Upper lobe of right lung (tissue), 1 donor: Measurements from ENCODE around the gene EIF2S2. TPM values are rescaled to one million over a fixed set of nuclear protein-coding genes. Genes with fewer than 3 reads are reported as not detected.

Experiments used
- ATAC-seq: fragments of 200-7000 bp; cut with Tn5 transposase; one replicate; pipeline ENCODE4 v1.9.1; 2020; ENCODE audit warnings: mild to moderate bottlenecking, moderate library complexity
- DNase-seq: peaks from one replicate; pipeline ENCODE4 v3.0.0-alpha.2; 2020
- H3K27ac ChIP-seq: fragments of 200-600 bp; one replicate; pipeline ENCODE4 v1.8.0; 2022
- H3K27me3 ChIP-seq: fragments of 200-600 bp; one replicate; pipeline ENCODE4 v1.8.0; 2022; ENCODE audit warnings: mild to moderate bottlenecking
- H3K36me3 ChIP-seq: fragments of 200-600 bp; one replicate; pipeline ENCODE4 v1.8.0; 2022
- H3K4me1 ChIP-seq: fragments of 200-600 bp; one replicate; pipeline ENCODE4 v1.8.0; 2022
- H3K4me3 ChIP-seq: fragments of 200-600 bp; one replicate; pipeline ENCODE4 v1.8.0; 2022; ENCODE audit warnings: mild to moderate bottlenecking
- H3K9me3 ChIP-seq: fragments of 200-600 bp; one replicate; pipeline ENCODE4 v1.8.0; 2022
- intact Hi-C: fragments of 100-400 bp; cut with DNase I; formaldehyde crosslinking; loops from one replicate; pipeline ENCODE4 v1.11.0; 2022
- total RNA-seq: library from RNA; stranded (reverse); fragmentation: NEBNext Ultra II Directional; extraction: Animal tissue kit (Norgen Biotek cat#: 25700); gene quantifications from one replicate; pipeline ENCODE4 v1.2.1, GENCODE V29; 2021
- TF ChIP-seq, protein P1 (sequence below): fragments of 200-600 bp; IDR thresholded peaks from one replicate; pipeline ENCODE4 v1.8.0; 2022; ENCODE audit warnings: antibody characterized with exemption
- donor health status: DM: no; HTN: yes; CAD: no; lungs with severe emphysema.

Gene EIF2S2
- total RNA-seq, 1 donor from 2014 or later = 54.4 TPM

DNA sequence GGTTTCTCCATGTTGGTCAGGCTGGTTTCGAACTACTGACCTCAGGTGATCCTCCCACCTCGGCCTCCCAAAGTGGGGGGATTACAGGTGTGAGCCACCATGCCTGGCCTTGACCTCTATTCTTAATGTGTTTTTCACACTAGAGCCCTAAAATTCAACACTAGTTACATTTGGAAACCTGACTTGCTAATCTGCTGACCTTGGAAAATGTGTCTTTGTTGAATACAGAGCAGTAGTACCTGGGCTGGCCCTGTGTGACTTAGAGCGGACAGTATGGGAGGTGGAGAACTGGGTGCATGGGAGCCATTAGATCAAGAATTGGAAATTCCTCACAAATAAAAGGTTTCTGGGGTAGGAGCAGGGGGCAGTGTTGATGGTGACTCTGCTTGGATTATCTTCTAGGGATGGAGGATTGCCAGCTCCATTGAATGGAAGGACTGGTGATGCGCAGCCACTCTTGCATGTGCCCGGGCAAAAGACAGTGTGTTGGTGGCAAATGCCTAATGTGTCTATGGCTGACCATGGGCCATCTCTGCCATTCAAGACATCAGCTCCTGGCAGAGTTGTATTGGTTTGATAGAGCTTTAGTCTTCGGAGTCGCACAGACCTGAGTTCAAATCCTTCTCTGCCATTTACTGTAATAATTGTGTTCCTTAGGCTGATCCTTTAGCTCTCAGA is 64.9 kb downstream of the EIF2S2 start:
- Histone ChIP-seq H3K9me3 (no peaks in the 10 kb centered on the region), H3K4me1 (peaks cover 73% of the 10 kb centered on the region), H3K4me3 (no peak overlapping the region), H3K27ac (no peak overlapping the region), H3K36me3 (no peaks in the 10 kb centered on the region), H3K27me3 (no peaks in the 10 kb centered on the region)
- ATAC-seq (no peak), DNase-seq (no peak)
- intact Hi-C loops = no loop called here
- TF ChIP-seq, protein P1, sequence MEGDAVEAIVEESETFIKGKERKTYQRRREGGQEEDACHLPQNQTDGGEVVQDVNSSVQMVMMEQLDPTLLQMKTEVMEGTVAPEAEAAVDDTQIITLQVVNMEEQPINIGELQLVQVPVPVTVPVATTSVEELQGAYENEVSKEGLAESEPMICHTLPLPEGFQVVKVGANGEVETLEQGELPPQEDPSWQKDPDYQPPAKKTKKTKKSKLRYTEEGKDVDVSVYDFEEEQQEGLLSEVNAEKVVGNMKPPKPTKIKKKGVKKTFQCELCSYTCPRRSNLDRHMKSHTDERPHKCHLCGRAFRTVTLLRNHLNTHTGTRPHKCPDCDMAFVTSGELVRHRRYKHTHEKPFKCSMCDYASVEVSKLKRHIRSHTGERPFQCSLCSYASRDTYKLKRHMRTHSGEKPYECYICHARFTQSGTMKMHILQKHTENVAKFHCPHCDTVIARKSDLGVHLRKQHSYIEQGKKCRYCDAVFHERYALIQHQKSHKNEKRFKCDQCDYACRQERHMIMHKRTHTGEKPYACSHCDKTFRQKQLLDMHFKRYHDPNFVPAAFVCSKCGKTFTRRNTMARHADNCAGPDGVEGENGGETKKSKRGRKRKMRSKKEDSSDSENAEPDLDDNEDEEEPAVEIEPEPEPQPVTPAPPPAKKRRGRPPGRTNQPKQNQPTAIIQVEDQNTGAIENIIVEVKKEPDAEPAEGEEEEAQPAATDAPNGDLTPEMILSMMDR = no peak

DNA sequence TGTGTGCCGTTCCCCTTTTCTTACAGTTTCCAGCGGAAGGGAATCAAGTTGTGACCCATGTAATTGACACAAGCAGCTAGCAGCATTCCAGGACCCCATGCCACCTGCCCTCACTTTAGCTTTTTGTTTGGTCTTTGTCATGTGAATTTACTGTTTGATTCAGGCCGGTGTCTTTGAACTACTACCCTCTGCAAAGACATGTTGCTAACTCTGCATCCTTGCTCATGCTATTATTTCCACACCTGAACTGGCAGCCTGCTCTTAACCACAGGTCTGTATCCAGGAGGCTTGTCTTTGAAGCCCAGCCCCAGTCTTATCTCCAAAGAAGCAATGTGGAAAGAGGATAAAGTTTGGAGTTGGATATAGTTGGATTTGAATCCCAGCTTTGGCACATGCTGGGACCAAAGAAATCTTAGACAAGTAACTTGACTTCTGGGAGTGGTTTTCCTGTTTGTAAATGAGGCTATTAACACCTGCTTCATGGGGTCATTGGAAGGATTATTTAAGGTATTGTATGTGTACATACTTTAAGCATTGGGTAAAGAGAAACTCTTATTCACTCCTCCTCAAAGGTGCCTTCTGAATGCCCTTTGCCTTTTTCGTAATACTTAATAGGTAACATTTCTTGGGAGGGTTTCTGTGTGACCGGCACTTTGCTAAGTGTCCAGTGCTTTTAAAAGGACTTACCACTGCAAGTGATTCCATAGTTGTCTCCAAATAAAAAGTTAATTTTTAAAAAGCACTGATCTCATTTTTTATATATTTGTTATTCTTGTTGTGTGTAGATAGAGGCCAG is 65.9 kb downstream of the EIF2S2 start:
- Histone ChIP-seq H3K4me3 (no peak overlapping the region), H3K4me1 (peaks cover 72% of the 10 kb centered on the region), H3K27ac (no peak overlapping the region), H3K9me3 (no peaks in the 10 kb centered on the region), H3K27me3 (no peaks in the 10 kb centered on the region), H3K36me3 (no peaks in the 10 kb centered on the region)
- intact Hi-C loops = no loop called here
- ATAC-seq (peak; percentile 15), DNase-seq (no peak)
- TF ChIP-seq, protein P1 = no peak

DNA sequence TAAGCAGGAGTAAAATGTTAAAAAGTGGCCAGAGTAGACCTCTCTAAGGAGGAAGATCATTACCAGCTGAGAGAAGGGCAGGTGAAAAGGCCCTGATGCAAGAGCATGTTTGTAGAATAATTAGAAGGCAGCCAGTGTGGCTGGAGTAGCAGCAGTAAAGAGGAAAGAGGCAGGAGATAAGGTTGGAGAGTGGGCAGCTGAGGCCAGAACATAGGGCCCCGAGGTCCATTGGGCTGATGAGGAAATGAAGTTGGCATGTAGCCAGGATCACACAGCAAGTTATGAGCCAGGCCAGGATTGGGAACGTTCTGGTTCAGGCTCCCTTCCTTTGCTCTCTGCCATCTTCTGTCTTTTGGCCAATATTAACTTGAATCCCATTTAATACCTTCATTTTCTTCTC is 66.7 kb downstream of the EIF2S2 start:
- DNase-seq (no peak), ATAC-seq (peak; percentile 78)
- Histone ChIP-seq H3K27me3 (no peaks in the 10 kb centered on the region), H3K4me1 (peaks cover 75% of the 10 kb centered on the region), H3K9me3 (no peaks in the 10 kb centered on the region), H3K27ac (no peak overlapping the region), H3K4me3 (no peak overlapping the region), H3K36me3 (no peaks in the 10 kb centered on the region)
- intact Hi-C loops = no loop called here
- TF ChIP-seq, protein P1 = no peak

DNA sequence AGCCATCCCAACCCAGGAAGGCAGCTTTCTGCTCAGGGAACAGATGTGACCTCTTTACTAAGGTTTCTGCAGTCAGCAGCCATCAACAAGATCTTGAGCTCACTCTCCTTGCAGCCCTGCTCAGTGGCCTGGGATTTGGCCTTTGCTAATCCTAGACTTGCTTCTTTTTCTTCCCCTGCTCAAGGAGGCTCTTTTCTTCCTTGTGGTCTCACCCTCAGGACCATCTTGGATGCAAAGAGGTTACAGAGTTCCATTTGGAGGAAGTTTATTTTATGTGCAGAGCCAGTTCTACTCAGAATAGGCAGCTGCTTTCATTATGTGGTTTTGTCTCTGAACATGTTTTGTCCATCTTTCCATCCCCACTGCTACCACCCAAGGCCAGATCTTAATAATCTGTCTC is 69.0 kb downstream of the EIF2S2 start:
- intact Hi-C loops = no loop called here
- Histone ChIP-seq H3K27ac (no peak overlapping the region), H3K9me3 (no peaks in the 10 kb centered on the region), H3K4me1 (peaks cover 88% of the 10 kb centered on the region), H3K36me3 (no peaks in the 10 kb centered on the region), H3K27me3 (no peaks in the 10 kb centered on the region), H3K4me3 (no peak overlapping the region)
- ATAC-seq = no peak
- TF ChIP-seq, protein P1 = no peak
- DNase-seq = no peak

DNA sequence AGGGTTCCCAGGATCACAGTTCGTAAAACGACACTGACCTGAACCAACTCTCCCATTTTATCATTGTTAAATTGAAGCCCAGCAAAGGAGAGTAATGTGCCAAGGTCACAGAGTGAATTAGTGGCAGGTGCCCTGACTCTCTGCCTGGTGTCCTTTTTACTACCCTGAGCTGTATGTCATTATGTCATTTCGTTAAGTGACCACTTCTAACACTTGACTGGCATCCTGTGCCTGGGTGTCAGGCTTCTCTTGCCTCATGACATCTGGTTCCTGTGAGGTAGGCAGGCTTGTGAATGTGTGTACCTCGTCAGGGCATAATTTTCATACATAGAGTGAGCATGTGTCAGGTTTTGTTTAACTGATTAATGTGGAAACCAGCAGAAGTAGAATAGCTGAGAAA is 69.8 kb downstream of the EIF2S2 start:
- ATAC-seq (peak; percentile 60), DNase-seq (no peak)
- intact Hi-C loops = no loop called here
- Histone ChIP-seq H3K27me3 (no peaks in the 10 kb centered on the region), H3K36me3 (no peaks in the 10 kb centered on the region), H3K9me3 (no peaks in the 10 kb centered on the region), H3K27ac (no peak overlapping the region), H3K4me3 (no peak overlapping the region), H3K4me1 (peaks cover 90% of the 10 kb centered on the region)
- TF ChIP-seq, protein P1 = no peak
